AG09319 (cell line): Measurements from ENCODE around the gene SCN4A.

Source experiments
- DNase-seq: peaks from one replicate; pipeline ENCODE4 v3.0.0-alpha.2; 2010; ENCODE audit warnings: low read depth; ENCODE audit errors: extremely low read depth
- TF ChIP-seq, protein P1 (sequence below): IDR thresholded peaks from 2 replicates; pipeline ENCODE4 v1.5.1; 2011; ENCODE audit warnings: low read depth, mild to moderate bottlenecking, inconsistent platforms, low read length, moderate library complexity

SCN4A gene

DNA sequence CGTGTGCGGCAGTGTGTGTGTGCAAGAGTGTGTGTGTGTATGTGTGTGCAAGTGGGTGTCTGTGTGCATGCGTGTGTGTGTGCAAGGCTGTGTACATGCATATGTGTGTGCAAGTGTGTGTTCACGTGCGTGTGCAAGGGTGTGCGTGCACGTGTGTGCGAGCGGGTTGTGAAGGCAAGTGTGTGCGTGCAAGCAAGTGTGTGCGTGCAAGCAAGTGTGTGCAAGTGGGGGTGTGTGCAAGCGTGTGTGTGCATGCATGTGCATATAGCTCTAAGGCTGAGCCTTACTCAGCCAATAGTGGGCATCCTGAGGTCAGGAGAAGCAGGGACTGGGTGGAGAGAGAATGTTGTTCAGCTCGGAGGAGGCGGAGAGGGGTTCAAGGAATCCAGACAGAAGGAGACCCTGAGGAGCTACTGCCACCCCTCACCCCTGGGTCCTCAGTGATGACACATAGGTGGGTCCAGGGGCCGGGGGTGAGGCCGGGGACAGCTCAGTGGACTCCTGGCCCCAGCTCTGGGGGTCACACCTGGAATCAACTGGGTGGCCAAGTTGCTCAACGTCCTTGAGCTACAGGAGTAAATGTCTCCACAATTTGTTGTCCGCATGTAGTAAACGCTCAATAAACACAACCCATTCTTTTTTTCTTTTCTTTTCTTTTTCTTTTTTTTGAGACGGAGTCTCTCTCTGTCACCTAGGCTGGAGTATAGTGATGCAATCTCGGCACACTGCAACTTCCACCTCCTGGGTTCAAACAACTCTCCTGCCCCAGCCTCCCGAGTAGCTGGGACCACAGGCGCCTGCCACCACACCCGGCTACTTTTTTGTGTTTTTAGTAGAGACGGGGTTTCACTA lies 27.2 kb upstream of the SCN4A start:
- DNase-seq, result no peak

DNA sequence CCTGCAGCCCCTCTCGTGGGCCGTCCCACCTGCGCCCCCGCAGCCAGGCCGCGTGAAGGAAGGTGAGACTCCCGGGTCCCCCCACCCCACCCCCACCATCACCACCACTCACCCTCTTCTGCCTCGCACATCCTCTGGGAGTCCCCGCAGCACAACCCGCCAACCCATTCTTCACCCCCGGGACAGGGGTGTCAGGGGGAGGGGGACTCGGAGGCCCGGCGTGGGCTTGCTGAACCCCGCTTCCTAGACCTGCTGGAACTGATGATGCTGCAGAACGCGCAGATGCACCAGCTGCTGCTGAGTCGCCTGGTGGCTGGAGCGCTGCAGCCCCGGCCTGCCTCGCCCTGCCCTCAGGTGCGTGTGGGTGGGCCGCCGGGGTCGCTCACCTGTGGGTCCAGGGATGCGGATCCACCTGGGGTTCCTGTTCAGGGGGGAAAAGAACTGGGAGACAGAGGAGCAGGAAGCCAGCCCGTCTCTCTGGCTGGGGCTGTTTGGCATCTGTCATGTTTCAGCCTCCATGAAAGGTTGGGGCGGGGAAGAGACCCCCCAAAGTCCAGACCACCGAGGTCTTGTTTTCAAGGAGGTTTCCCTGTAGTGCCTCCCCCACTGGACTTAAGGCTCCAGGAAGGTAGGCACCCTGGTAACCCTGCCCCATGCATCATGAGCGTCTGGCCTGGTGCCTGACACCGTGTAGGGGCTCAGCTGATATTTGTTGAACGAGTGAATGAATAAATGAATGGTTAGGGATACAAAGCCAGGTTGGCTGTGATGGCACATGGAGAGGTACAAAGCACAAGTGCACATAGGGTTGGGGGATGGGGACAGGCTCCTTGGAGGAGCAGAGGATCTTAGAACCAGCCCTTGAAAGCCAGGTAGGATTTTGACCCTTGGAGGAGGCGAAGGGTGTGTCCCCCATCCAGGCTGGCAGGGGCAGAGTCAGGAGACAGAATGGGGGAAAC lies 26.3 kb upstream of the SCN4A start:
- DNase-seq, result no peak

More for the DNA sequence above, 27.2 kb upstream of the SCN4A start:
- TF ChIP-seq, protein P1, sequence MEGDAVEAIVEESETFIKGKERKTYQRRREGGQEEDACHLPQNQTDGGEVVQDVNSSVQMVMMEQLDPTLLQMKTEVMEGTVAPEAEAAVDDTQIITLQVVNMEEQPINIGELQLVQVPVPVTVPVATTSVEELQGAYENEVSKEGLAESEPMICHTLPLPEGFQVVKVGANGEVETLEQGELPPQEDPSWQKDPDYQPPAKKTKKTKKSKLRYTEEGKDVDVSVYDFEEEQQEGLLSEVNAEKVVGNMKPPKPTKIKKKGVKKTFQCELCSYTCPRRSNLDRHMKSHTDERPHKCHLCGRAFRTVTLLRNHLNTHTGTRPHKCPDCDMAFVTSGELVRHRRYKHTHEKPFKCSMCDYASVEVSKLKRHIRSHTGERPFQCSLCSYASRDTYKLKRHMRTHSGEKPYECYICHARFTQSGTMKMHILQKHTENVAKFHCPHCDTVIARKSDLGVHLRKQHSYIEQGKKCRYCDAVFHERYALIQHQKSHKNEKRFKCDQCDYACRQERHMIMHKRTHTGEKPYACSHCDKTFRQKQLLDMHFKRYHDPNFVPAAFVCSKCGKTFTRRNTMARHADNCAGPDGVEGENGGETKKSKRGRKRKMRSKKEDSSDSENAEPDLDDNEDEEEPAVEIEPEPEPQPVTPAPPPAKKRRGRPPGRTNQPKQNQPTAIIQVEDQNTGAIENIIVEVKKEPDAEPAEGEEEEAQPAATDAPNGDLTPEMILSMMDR, result no peak

DNA sequence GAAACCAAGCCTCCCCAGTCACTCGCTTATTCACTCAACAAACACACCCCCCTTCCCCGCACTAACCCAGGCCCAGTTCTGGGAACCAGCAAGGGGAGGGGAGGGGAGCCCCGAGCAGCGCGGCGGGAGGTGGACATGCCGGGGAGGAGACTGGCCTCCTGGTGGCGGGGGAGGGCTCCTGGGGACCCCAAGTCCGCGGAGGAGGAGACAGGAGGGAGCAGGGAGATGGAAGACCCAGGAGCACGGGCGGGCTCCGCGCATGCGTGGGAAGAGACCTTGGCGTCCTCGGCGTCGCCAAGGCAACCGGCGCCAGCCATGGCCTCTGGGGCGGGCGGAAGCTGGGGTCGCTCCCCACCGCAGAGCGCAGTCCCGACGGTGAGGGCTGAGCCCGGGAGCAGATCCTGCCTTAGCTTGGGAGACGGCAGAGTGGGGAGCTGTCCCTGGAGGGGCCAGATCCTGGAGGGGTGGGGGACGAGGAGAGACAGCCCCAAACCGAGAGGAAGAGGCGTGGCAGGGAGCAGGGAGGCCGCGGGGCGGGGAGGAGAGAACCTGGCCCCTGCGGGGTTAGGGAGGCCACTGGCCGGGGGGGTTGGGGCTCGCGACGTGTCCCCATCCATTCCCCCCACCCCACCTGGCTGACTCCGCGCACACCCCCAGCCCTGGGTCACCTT lies 25.5 kb upstream of the SCN4A start, which contains the start of gene PRR29:
Gene PRR29, plus strand, starts transcription at position 302 of the 671 bp plus-strand sequence. Its CDS starts 14 bp downstream, at position 316.
- no peak for DNase-seq
- TF ChIP-seq, protein P1, result no peak

More for the DNA sequence above, 26.3 kb upstream of the SCN4A start:
- TF ChIP-seq, protein P1, result no peak

DNA sequence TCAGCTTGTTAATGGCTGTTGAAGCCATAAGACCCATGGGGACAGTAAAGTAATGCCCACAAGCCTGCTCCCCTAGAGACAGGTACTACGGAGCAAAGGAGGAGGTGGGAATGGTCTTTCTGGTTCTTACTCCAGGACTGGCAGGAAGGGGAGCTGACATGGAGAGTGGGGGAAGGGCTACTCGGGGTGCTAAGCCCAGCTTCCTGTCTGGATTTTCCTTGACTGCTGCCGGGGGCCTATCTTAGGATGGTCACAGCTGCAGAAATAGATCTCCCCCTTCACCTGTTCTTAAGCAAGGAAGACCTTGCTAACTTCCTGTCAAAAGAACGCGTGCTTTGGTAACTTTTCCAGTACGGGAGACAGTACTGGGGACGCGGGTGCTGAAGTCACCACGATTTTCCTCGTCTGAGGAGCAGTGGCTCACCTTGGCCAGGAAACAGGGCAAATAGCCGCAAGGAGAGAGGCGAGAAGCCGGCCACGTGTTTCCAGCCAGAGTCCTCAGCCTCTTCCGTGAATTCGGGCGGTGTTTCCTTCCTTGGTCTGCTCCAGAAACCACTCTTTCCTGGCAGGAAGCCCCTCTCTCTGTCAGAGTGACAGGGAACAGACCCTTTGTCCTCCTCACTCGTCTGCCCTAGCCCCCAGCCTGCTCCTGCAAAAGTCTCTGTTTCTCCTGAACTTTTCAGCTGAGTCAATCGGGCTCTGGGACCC lies 24.8 kb upstream of the SCN4A start:
- no peak for DNase-seq
- TF ChIP-seq, protein P1, result no peak

DNA sequence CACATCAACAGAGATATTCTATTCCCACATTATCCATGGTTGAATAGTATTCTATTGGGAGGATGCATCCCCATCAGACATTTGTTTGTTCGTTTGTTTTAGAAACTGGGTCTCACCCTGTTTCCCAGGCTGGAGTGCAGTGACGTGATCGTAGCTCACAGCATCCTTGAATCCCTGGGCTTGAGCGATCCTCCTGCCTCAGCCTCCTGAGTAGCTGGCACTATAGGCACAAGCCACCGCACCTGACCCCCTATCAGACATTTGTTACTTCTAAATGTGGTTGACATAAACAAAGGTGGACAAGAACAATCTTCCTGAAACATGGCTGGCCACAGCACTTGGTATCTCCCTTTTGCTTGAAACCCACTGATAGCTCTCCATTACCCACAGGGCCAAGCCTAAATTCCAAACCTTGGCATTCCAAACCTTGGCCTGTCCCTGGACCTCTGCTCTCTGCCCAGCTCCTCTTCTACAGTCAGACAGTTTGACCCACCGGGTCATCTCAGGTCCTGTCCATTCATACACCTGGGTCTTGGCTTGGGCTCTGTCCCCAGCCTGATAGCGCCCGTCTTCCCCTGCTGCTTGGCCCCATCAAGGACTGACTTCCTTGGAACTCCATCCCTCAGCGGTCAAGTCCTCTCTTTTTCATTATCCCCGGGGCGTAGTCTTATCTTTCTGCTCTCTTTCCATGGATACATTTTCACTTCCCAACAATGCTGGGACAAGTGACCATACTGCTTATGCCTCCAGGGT lies 23.9 kb upstream of the SCN4A start:
- DNase-seq, result no peak
- TF ChIP-seq, protein P1, result no peak

DNA sequence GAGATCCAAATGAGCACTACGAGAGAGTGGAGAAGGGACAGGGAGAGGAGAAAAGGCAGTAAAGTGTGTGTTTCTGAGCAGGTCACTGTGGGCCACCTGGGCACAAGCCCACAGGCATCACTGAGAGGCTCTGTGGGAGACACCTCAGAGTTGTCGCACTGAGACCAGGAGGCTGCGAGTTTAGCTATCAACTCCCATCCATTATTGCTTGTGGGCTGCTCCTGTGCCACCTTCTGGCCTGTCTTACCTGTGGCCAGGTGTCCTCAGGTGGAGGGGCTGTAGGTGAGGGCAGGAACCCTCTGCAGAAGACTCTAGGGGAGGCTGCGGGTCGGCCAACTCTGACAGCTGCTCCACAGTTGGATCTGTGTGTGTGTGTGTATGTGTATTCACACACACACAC lies 22.9 kb upstream of the SCN4A start:
- TF ChIP-seq, protein P1, result no peak
- DNase-seq, result no peak
